HEK293T (cell line): ENCODE results near the gene PKNOX2.

Experiments
- ARNT ChIP-seq: fragments of 450-650 bp; IDR thresholded peaks from 2 replicates; pipeline ENCODE4 v1.6.1; 2017; ENCODE audit warnings: mild to moderate bottlenecking
- BHLHE40 ChIP-seq: fragments of 450-650 bp; IDR thresholded peaks from 2 replicates; pipeline ENCODE4 v1.6.1; 2016; ENCODE audit warnings: mild to moderate bottlenecking, moderate library complexity, borderline replicate concordance
- CTBP1 ChIP-seq: fragments of 450-650 bp; IDR thresholded peaks from 2 replicates; pipeline ENCODE4 v1.6.1; 2016; ENCODE audit warnings: borderline replicate concordance
- ELF4 ChIP-seq: fragments of 450-650 bp; IDR thresholded peaks from 2 replicates; pipeline ENCODE4 v1.6.1; 2017; ENCODE audit warnings: antibody characterized with exemption
- FOXA1 ChIP-seq: fragments of 450-650 bp; IDR thresholded peaks from 2 replicates; pipeline ENCODE4 v1.6.1; 2016; ENCODE audit warnings: mild to moderate bottlenecking
- FOXK2 ChIP-seq: fragments of 450-650 bp; IDR thresholded peaks from 2 replicates; pipeline ENCODE4 v1.6.1; 2016; ENCODE audit warnings: mild to moderate bottlenecking
- FOXM1 ChIP-seq: fragments of 450-650 bp; IDR thresholded peaks from 2 replicates; pipeline ENCODE4 v1.6.1; 2017; ENCODE audit warnings: mild to moderate bottlenecking, borderline replicate concordance
- HDGF ChIP-seq: fragments of 450-650 bp; IDR thresholded peaks from 2 replicates; pipeline ENCODE4 v1.6.1; 2017; ENCODE audit warnings: antibody characterized with exemption, borderline replicate concordance
- NFRKB ChIP-seq: fragments of 450-650 bp; IDR thresholded peaks from 2 replicates; pipeline ENCODE4 v1.6.1; 2016; ENCODE audit warnings: mild to moderate bottlenecking, moderate library complexity
- SP1 ChIP-seq: fragments of 450-650 bp; IDR thresholded peaks from 2 replicates; pipeline ENCODE4 v1.6.1; 2017
- SUZ12 ChIP-seq: fragments of 450-650 bp; IDR thresholded peaks from 2 replicates; pipeline ENCODE4 v1.6.1; 2016; ENCODE audit warnings: mild to moderate bottlenecking
- TARDBP ChIP-seq: fragments of 450-650 bp; IDR thresholded peaks from 2 replicates; pipeline ENCODE4 v1.6.1; 2016
- ZNF384 ChIP-seq: fragments of 450-650 bp; IDR thresholded peaks from 2 replicates; pipeline ENCODE4 v1.6.1; 2016

- TF ChIP-seq SUZ12 (no peak), ARNT (no peak), FOXK2 (no peak), TARDBP (no peak), FOXM1 (no peak), ZNF384 (no peak), BHLHE40 (no peak), NFRKB (no peak), FOXA1 (no peak), ELF4 (no peak), SP1 (no peak), HDGF (no peak), CTBP1 (no peak)
Observed at GRCh38 chr11:125215976-125216375, 51.4 kb downstream of the PKNOX2 start.
